GM21786 (cell line): ENCODE results near the gene NVL.
"Not testable (repeated sequence)": the region's sequence is repeated elsewhere in the genome, so short reads cannot be mapped to it uniquely, and the experiment has no call there.

Experiments used
- ATAC-seq: cut with Tn5 transposase; IDR thresholded peaks from one replicate; pipeline ENCODE4 v1.9.1; 2021; ENCODE audit not compliant: unreplicated experiment

Gene NVL

GRCh38 chr1:224329842-224330753 is at the start of gene NVL:
NVL (minus strand) TSS chr1:224330172; CDS start chr1:224330127, 45 bp downstream.
- ATAC-seq, result peak; percentile 78

GRCh38 chr1:224378855-224379631 is 49.1 kb upstream of the NVL start:
- peak; percentile 46 for ATAC-seq

GRCh38 chr1:224377676-224378006 is 47.7 kb upstream of the NVL start:
- ATAC-seq, result peak; percentile 67

- ATAC-seq, result no peak
These were observed 45.1 kb upstream of the NVL start for GRCh38 chr1:224375059-224375458.

- ATAC-seq, result no peak
These were observed 43.1 kb upstream of the NVL start for GRCh38 chr1:224373008-224373590.

GRCh38 chr1:224368409-224368808 is 38.4 kb upstream of the NVL start:
- peak; percentile 90 for ATAC-seq

GRCh38 chr1:224359207-224359606 is 29.2 kb upstream of the NVL start:
- no peak for ATAC-seq

GRCh38 chr1:224358237-224358636 is 28.3 kb upstream of the NVL start:
- no peak for ATAC-seq

GRCh38 chr1:224357626-224358124 is 27.7 kb upstream of the NVL start:
- ATAC-seq, result no peak

- ATAC-seq, result peak; percentile 98
These were observed 27.0 kb upstream of the NVL start, which contains the start of gene CNIH4 for GRCh38 chr1:224356685-224357625. CNIH4 (plus strand) TSS chr1:224356879; CDS start chr1:224356925, 46 bp downstream.

- no peak for ATAC-seq
These were observed 24.3 kb upstream of the NVL start for GRCh38 chr1:224353975-224354925.

- not testable (repeated sequence) for ATAC-seq
These were observed 22.6 kb upstream of the NVL start for GRCh38 chr1:224352436-224353085.

- ATAC-seq, result not testable (repeated sequence)
These were observed 19.7 kb upstream of the NVL start for GRCh38 chr1:224349716-224350115.

GRCh38 chr1:224348137-224348536 is 18.2 kb upstream of the NVL start:
- no peak for ATAC-seq

GRCh38 chr1:224343679-224344078 is 13.7 kb upstream of the NVL start:
- no peak for ATAC-seq

- peak; percentile 75 for ATAC-seq
These were observed 10.7 kb upstream of the NVL start for GRCh38 chr1:224340453-224341384.

GRCh38 chr1:224339442-224340033 is 9.6 kb upstream of the NVL start:
- ATAC-seq, result no peak
